Calu3 (cell line): ENCODE data around the gene DCST2. TPM values are rescaled to one million over a fixed set of nuclear protein-coding genes. Genes with fewer than 3 reads are reported as not detected.
A peak's percentile ranks its signal among the peaks of the same experiment; 100 is the strongest.

Experiments used
- BruUV-seq: library from RNA; stranded (reverse); fragments of 400-500 nt; replicated peaks from 2 replicates; lab custom pipeline; 2021; lab: Mats Ljungman, UMichigan
- CTCF ChIA-PET: fragments of 300-600 bp; sonication (Branson Sonifier 250); formaldehyde crosslinking; loops from one replicate; lab custom pipeline; 2022; ENCODE audit warnings: antibody characterized with exemption; lab: Charles Lee
- DNase-seq: peaks from one replicate; pipeline ENCODE4 v3.0.0; 2022
- H3K27ac Mint-ChIP-seq: one replicate; pipeline ENCODE4 v1.8.0; 2022; ENCODE audit warnings: mixed read lengths; ENCODE audit not compliant: unreplicated experiment
- H3K27me3 Mint-ChIP-seq: one replicate; pipeline ENCODE4 v1.8.0; 2022; ENCODE audit warnings: mixed read lengths; ENCODE audit not compliant: unreplicated experiment
- H3K36me3 Mint-ChIP-seq: one replicate; pipeline ENCODE4 v1.8.0; 2022; ENCODE audit warnings: mild to moderate bottlenecking, moderate library complexity, mixed read lengths; ENCODE audit not compliant: insufficient read depth, unreplicated experiment
- H3K4me1 Mint-ChIP-seq: one replicate; pipeline ENCODE4 v1.8.0; 2022; ENCODE audit warnings: mild to moderate bottlenecking, low read depth, mixed read lengths; ENCODE audit not compliant: unreplicated experiment
- H3K4me3 Mint-ChIP-seq: one replicate; pipeline ENCODE4 v1.8.0; 2022; ENCODE audit warnings: mild to moderate bottlenecking, low read depth, moderate library complexity, mixed read lengths; ENCODE audit not compliant: unreplicated experiment
- H3K9me3 Mint-ChIP-seq: one replicate; pipeline ENCODE4 v1.8.0; 2022; ENCODE audit warnings: low read depth, mixed read lengths; ENCODE audit not compliant: unreplicated experiment
- intact Hi-C: fragments of 100-400 bp; cut with micrococcal nuclease; formaldehyde crosslinking; loops from one replicate; pipeline ENCODE4 v1.10.0; 2022; ENCODE audit not compliant: unreplicated experiment
- total RNA-seq: library from RNA; stranded (reverse); gene quantifications from 2 replicates; pipeline ENCODE4 v1.2.3, GENCODE V29; 2022
- TF ChIP-seq, protein P1 (sequence below): fragments of 200-600 bp; IDR thresholded peaks from one replicate; pipeline ENCODE4 v1.8.0; 2022; ENCODE audit warnings: antibody characterized with exemption; ENCODE audit not compliant: unreplicated experiment

DCST2 gene
- total RNA-seq, 1 experiment from 2014 or later, result 1.4 TPM

DNA sequence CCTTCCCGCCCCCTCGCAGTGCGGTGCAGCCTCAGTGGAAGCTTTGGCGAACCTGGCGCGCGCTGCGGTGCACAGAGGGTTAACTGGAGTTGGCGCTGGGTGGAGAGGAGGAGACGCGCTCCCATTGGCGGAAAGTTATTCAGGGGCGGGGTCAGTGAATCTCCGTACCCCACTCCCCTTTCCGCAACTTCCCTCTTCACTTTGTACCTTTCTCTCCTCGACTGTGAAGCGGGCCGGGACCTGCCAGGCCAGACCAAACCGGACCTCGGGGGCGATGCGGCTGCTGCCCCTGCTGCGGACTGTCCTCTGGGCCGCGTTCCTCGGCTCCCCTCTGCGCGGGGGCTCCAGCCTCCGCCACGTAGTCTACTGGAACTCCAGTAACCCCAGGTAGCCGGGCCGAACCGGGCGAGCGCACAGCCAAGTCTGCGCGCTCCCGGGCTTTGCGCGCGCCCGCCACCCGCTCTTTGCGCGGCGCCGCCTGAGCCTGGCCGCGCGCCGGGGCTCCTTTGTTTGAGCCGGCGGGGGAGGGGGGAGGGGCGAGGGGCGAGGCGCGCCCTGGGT is 30.0 kb upstream of the DCST2 start, which contains the start of gene EFNA4:
Gene EFNA4 (plus strand): TSS at position 191 of the 561 bp plus-strand sequence. CDS start 84 bp downstream, at position 275.
- peak within 1 kb of the TSS; percentile 89 for H3K27ac Mint-ChIP-seq
- peaks cover 52% of the 10 kb centered on the region for H3K36me3 Mint-ChIP-seq
- H3K9me3 Mint-ChIP-seq, result no peaks in the 10 kb centered on the region
- CTCF ChIA-PET, result interaction anchor here (0.8 to 3.0 kb wide), 5 partner anchors 12 to 109 kb away, joined by 3 to 28 read pairs (median 3); partner anchors contain the start of genes ADAM15 and KRTCAP2
- TF ChIP-seq, protein P1, sequence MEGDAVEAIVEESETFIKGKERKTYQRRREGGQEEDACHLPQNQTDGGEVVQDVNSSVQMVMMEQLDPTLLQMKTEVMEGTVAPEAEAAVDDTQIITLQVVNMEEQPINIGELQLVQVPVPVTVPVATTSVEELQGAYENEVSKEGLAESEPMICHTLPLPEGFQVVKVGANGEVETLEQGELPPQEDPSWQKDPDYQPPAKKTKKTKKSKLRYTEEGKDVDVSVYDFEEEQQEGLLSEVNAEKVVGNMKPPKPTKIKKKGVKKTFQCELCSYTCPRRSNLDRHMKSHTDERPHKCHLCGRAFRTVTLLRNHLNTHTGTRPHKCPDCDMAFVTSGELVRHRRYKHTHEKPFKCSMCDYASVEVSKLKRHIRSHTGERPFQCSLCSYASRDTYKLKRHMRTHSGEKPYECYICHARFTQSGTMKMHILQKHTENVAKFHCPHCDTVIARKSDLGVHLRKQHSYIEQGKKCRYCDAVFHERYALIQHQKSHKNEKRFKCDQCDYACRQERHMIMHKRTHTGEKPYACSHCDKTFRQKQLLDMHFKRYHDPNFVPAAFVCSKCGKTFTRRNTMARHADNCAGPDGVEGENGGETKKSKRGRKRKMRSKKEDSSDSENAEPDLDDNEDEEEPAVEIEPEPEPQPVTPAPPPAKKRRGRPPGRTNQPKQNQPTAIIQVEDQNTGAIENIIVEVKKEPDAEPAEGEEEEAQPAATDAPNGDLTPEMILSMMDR, result no peak
- DNase-seq, result peak; percentile 90
- H3K27me3 Mint-ChIP-seq, result no peaks in the 10 kb centered on the region
- H3K4me1 Mint-ChIP-seq, result peaks cover 30% of the 10 kb centered on the region
- intact Hi-C loops, result loop anchor here (1.0 to 10.0 kb wide), 4 partner anchors 21 to 389 kb away; partner anchors contain the start of genes CKS1B and SHC1
- BruUV-seq, result no TSS peak
- peak within 1 kb of the TSS; percentile 76 for H3K4me3 Mint-ChIP-seq

DNA sequence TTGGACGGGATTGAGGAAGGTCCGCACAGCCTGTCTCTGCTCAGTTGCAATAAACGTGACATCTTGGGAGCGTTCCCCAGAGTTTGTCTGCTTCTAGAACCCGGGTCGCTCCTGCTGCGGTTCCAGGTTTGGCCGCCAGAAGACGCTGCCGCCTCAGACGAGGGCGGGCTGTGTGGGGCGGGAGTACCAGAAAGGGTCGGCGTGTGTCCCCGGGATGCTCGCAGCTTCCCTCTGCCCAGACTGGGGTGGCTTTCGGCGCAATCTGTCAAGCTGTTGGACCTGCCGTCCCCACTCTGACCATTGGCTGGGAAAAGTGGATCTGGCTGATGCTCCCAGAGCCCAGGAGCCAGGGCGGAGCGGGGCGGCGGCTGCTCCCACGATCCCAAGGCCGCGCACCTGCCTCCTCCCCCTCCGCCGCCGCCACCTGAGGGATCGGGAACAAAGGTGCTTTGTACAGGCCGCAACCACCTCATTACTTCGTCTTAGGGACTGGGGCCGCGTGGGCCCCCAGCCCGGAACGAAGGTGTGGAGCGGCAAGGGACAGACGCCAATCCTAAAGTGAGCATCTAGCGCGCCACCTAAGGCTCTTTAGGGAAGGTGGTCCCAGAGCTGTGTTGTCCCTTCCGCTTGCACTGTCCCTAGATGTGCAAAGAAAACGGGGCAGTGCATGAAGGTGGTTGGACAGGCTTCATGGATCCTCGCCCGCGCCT is 29.3 kb upstream of the DCST2 start:
- CTCF ChIA-PET, result interaction anchor here (0.7 to 3.0 kb wide), 3 partner anchors 10 to 69 kb away, joined by 3 to 28 read pairs (median 6); no protein-coding TSS in a partner anchor
- intact Hi-C loops, result loop anchor here (1.0 to 10.0 kb wide), 4 partner anchors 21 to 388 kb away; partner anchors contain the start of genes CKS1B and SHC1
- Mint-ChIP-seq H3K4me1 (peaks cover 30% of the 10 kb centered on the region), H3K27ac (peak overlapping the region; percentile 89), H3K9me3 (no peaks in the 10 kb centered on the region), H3K4me3 (peak overlapping the region; percentile 76), H3K36me3 (peaks cover 44% of the 10 kb centered on the region), H3K27me3 (no peaks in the 10 kb centered on the region)
- TF ChIP-seq, protein P1, result peak; percentile 94
- peak; percentile 79 for DNase-seq
- BruUV-seq, result no TSS peak

DNA sequence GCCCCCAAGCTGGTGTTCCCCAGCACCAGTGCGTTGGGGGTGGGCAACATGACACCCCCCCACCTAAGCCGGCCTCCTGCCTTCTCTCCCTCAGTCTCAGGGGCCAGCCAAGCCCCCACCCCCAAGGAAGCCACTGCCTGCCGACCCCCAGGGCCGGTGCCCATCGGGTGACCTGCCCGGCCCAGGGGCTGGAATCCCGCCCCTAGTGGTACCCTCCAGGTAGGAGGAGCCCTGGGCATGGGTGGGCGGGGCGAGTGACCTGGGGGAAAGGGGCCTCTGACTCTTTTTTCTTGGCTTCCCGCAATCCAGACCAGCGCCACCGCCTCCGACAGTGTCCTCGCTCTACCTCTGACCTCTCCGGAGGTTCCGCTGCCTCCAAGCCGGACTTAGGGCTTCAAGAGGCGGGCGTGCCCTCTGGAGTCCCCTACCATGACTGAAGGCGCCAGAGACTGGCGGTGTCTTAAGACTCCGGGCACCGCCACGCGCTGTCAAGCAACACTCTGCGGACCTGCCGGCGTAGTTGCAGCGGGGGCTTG is 28.6 kb upstream of the DCST2 start:
- Mint-ChIP-seq H3K4me3 (peak overlapping the region; percentile 76), H3K27me3 (no peaks in the 10 kb centered on the region), H3K4me1 (peaks cover 30% of the 10 kb centered on the region), H3K36me3 (peaks cover 42% of the 10 kb centered on the region), H3K27ac (no peak overlapping the region), H3K9me3 (no peaks in the 10 kb centered on the region)
- intact Hi-C loops, result loop anchor here (5.0 to 10.0 kb wide), 3 partner anchors 90 to 387 kb away; partner anchors contain the start of genes CKS1B and SHC1
- BruUV-seq, result no TSS peak
- TF ChIP-seq, protein P1, result no peak
- DNase-seq, result no peak
- CTCF ChIA-PET, result interaction anchor here (0.6 to 3.0 kb wide), 15 partner anchors 11 to 184 kb away, joined by 3 to 28 read pairs (median 5); partner anchors contain the start of genes ADAM15, EFNA3, FLAD1 and LENEP
